Endothelial cell of umbilical vein (primary cell): ENCODE data around the gene MRPS30.
"Not testable (repeated sequence)": the region's sequence is repeated elsewhere in the genome, so short reads cannot be mapped to it uniquely, and the experiment has no call there.

Experiments
- CTCF ChIP-seq, 2 donors: IDR thresholded peaks; 1 replicate in 1 of 2; 2 replicates in 1 of 2; pipeline ENCODE4 v1.5.1; 2011; ENCODE audit warnings: low read length in 2 of 2, mild to moderate bottlenecking in 2 of 2, moderate library complexity in 2 of 2, control low read depth in 1 of 2, inconsistent platforms in 1 of 2, low read depth in 1 of 2; ENCODE audit not compliant: insufficient read depth in 1 of 2; ENCODE audit errors: extremely low read depth in 1 of 2
- EZH2 ChIP-seq: IDR thresholded peaks from 2 replicates; pipeline ENCODE4 v1.6.1; 2012; ENCODE audit warnings: borderline replicate concordance, low read depth, mild to moderate bottlenecking, moderate library complexity, low read length, inconsistent platforms; ENCODE audit not compliant: severe bottlenecking
- FOS ChIP-seq: IDR thresholded peaks from 2 replicates; pipeline ENCODE4 v1.6.1; 2011; ENCODE audit warnings: mild to moderate bottlenecking, low read length, moderate library complexity, borderline replicate concordance; ENCODE audit not compliant: insufficient read depth
- JUN ChIP-seq: IDR thresholded peaks from 2 replicates; pipeline ENCODE4 v1.6.1; 2011; ENCODE audit warnings: borderline replicate concordance, low read depth; ENCODE audit not compliant: insufficient read length, insufficient read depth
- MYC ChIP-seq: IDR thresholded peaks from one replicate; pipeline ENCODE4 v1.6.1; 2011; ENCODE audit warnings: mild to moderate bottlenecking, low read depth, low read length
- POLR2A ChIP-seq: IDR thresholded peaks from 2 replicates; pipeline ENCODE4 v1.6.1; 2012; ENCODE audit warnings: low read depth, mild to moderate bottlenecking, control low read depth, low read length
- POLR2AphosphoS5 ChIP-seq: IDR thresholded peaks from 2 replicates; pipeline ENCODE4 v1.6.1; 2012; ENCODE audit warnings: low read depth, mild to moderate bottlenecking, control low read depth, low read length, moderate library complexity; ENCODE audit not compliant: insufficient read depth
- TF ChIP-seq, protein P1 (sequence below): IDR thresholded peaks from 2 replicates; pipeline ENCODE4 v1.6.1; 2011; ENCODE audit not compliant: insufficient read depth, insufficient read length

DNA sequence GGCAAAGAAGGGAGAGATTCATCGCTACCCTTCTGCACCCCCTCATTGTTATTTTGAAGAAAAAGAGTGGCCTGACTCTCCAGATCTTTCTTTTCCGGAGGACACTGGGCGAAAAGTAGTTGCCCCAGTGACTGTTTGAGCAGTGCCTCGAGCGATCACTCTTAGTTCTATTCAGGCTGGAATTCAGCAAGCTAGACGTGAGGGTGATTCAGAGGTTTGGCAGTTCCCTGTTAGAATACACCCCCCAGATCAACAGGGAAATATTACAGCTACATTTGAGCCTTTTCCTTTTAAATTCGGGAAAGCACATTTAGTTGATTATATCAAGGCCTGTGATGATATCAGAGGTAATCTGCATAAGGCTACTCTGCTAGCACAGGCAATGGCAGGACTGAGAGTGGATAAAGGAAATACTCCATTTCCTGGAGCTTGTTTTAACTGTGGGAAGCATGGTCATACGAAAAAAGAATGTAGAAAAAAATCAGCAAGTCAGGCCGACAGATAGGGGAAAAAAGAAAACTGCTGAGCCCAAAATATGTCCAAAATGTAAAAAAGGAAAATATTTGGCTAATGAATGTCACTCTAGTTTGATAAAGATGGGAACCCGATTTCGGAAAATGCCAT is 19.3 kb upstream of the MRPS30 start:
- not testable (repeated sequence) for TF ChIP-seq CTCF (IDR thresholded peaks at IDR 0.05; ENCODE audit: extremely low read depth in 1 of 2, insufficient read depth in 1 of 2, low read depth in 1 of 2, low read length in 2 of 2); POLR2AphosphoS5; POLR2A; EZH2; MYC
- TF ChIP-seq, protein P1, sequence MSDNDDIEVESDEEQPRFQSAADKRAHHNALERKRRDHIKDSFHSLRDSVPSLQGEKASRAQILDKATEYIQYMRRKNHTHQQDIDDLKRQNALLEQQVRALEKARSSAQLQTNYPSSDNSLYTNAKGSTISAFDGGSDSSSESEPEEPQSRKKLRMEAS = not testable (repeated sequence)
- TF ChIP-seq JUN (peak; percentile 40), FOS (peak; percentile 34)
